Mesenteric fat pad (tissue), 1 donor: Measurements from ENCODE around the gene LRP5. TPM values are rescaled to one million over a fixed set of nuclear protein-coding genes. Genes with fewer than 3 reads are reported as not detected.
"Not testable (repeated sequence)": the region's sequence is repeated elsewhere in the genome, so short reads cannot be mapped to it uniquely, and the experiment has no call there.

ENCODE experiments used
- DNase-seq: peaks from one replicate; pipeline ENCODE4 v3.0.0-alpha.2; 2020; ENCODE audit warnings: low spot score
- total RNA-seq: library from RNA; stranded (reverse); fragmentation: NEBNext Ultra II Directional; extraction: Animal tissue kit (Norgen Biotek cat#: 25700); gene quantifications from one replicate; pipeline ENCODE4 v1.2.1, GENCODE V29; 2021
- donor health status: DM: yes; HTN: yes; CAD: no.

The LRP5 gene
- total RNA-seq, 1 donor from 2014 or later, result 59.9 TPM

- DNase-seq, result no peak
These were observed 102.3 kb downstream of the LRP5 start for GRCh38 chr11:68414496-68415221.

DNA sequence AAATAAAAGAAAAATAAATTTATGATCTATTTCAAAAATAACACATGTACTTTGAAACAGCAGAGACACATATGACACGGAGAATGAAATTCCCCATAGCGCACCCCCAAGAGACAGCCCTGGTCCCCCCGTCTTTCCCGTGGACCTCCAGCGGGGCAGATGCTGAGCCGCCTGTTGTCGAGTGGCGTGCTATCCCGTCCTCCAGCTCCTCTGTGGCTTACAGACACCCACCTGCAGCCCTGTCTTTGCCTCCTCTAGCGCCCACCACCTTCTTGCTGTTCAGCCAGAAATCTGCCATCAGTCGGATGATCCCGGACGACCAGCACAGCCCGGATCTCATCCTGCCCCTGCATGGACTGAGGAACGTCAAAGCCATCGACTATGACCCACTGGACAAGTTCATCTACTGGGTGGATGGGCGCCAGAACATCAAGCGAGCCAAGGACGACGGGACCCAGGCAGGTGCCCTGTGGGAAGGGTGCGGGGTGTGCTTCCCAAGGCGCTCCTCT is 103.7 kb downstream of the LRP5 start:
- no peak for DNase-seq

DNA sequence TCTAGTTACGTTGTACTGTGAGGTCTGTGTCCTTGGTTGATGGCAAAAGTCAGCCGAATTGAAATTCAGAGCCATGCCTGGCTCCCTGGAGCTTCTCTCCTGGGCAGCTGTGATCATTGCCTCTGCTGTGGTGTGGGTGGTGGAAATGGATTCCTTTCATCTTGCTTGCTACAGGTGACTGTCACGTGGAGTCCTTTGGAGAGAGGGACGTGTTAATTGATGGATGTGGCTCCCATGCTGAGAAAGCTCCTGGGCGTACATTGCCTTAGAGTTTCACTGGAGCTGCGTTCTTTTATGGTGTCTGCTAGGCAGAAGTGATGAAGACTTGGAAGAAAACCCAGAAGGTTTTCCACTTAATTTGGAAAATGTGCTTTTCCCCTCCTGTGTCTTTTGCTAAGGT is 106.3 kb downstream of the LRP5 start:
- no peak for DNase-seq

GRCh38 chr11:68420171-68420570 is 107.8 kb downstream of the LRP5 start:
- no peak for DNase-seq

DNA sequence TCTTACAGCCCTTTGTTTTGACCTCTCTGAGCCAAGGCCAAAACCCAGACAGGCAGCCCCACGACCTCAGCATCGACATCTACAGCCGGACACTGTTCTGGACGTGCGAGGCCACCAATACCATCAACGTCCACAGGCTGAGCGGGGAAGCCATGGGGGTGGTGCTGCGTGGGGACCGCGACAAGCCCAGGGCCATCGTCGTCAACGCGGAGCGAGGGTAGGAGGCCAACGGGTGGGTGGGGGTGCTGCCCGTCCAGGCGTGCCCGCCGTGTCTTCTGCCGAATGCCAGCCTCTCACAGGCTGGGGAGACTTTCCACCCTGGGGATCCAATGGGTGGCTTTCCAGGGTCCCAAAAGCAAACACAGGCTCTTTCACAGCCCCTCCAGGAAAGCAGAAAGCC is 111.1 kb downstream of the LRP5 start:
- DNase-seq, result no peak

- DNase-seq, result no peak
These were observed 111.8 kb downstream of the LRP5 start for GRCh38 chr11:68424101-68424632.

- DNase-seq, result no peak
These were observed 112.8 kb downstream of the LRP5 start for GRCh38 chr11:68424981-68425865.

DNA sequence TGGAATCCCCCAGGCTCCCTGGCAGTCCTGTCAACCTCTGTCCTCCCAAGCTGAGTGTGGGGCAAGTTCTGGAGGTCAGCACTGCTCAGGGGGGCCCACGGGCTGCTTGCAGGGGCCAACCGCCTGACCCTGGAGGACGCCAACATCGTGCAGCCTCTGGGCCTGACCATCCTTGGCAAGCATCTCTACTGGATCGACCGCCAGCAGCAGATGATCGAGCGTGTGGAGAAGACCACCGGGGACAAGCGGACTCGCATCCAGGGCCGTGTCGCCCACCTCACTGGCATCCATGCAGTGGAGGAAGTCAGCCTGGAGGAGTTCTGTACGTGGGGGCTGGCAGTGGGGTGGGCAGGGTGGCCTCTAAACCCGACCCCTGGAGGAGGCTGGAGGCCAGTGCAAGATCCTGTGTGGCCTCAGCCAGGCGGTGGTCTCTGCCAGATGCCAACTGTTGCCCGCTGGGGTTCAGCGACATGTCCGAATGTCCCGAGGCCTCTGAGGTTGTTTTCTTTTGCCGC is 113.5 kb downstream of the LRP5 start:
- DNase-seq, result no peak

DNA sequence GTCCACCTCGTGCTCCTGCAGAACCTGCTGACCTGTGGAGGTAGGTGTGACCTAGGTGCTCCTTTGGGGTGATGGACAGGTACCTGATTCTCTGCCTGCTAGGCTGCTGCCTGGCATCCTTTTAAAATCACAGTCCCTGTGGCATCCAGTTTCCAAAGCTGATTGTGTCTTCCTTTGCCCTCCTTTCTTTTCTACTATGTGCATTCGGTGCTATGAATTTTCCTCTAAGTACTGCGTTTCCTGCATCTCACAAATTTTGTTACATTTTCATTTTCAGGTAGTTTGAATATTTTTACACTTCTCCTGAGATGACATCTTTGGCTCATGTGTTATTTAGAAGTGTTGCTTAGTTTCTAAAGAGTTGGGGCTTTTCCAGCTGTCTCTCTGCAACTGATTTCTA is 117.3 kb downstream of the LRP5 start:
- no peak for DNase-seq

DNA sequence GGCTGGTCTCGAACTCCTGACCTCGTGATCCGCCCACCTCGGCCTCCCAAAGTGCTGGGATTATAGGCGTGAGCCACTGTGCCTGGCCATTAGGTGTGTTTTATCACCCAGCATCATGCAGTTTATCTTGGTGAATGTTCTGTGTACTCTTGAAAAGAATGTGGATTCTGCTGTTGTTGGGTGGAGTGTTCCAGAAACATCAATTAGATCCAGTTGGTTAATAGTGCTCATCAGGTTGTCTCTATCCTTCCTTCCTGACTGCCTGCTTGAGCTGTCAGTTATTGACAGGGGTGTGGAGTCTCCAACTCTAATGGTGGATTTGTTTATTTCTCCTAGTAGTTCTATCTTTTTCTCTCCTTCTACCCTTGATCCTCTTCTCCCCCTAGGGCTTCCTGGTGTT is 118.0 kb downstream of the LRP5 start:
- DNase-seq, result no peak

- DNase-seq, result no peak
These were observed 118.4 kb downstream of the LRP5 start for GRCh38 chr11:68430801-68431200.

DNA sequence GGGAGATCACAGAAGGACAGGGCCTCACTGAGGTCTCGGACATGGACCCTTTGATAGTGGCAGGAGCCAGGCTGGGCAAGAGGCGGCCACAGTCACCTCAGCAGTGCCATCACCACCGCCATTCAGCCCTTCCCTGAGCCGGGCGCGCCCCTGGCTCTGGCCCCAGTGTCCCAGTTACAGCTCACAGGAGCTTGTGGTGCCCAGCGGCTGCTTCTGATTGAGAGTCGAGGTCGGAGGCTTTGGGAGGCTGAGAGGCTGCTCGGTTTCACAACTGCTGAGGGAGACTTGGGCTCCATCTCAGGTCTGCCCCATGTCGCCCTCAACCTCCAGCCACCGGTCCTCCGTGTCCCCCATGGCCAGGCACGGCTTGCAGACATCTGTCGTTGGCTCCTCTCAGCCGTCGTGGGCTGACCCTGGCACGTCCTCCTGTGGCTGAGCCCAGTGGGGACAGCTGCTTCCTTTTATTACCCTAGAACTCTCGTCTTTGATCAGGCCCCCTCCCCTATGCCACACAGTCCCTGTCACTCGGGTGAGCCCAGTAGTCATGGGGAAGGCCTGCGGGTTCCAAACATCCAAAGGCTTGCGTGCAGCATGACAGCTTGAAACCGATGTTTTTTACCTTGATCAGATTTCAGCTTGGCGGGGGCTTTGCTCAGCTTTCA is 119.7 kb downstream of the LRP5 start:
- no peak for DNase-seq

DNA sequence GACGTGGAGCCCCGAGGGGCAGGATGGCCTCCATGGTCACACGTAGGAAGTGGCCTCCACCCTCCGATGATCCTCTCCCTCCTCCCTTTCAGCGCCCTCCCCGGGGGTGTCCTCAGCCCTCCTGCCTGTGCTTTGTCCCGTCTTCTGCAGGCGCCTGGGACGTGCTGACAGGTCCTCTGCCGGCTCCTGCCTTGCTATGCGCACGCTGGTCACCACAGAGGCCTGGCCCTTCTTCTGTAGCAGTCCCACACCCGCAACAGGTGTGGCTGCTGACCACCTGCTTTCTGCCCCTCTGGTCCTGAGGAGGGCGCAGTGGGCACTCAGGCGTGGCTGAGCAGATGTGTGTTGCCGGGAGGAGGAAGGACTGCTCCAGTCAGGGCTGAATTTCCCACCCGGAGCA is 120.5 kb downstream of the LRP5 start:
- DNase-seq, result no peak

- DNase-seq, result no peak
These were observed 121.2 kb downstream of the LRP5 start for GRCh38 chr11:68433541-68433940.

DNA sequence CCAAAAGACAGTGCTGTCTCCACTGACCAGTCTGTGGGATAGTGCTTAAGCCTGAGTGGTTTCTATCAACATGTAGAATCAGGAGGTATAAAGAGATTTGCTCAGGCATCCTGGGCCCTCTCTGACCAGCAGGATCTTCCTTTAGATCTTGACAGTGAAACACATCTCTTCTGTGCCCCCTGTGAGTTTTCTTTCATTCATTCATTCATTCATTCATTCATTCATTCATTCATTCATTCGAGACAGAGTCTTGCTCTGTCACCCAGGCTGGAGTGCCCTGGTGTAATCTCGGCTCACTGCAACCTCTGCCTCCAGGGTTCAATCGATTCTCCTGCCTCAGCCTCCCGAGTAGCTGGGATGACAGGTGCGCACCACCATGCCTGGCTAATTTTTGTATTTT is 121.8 kb downstream of the LRP5 start:
- DNase-seq, result not testable (repeated sequence)

DNA sequence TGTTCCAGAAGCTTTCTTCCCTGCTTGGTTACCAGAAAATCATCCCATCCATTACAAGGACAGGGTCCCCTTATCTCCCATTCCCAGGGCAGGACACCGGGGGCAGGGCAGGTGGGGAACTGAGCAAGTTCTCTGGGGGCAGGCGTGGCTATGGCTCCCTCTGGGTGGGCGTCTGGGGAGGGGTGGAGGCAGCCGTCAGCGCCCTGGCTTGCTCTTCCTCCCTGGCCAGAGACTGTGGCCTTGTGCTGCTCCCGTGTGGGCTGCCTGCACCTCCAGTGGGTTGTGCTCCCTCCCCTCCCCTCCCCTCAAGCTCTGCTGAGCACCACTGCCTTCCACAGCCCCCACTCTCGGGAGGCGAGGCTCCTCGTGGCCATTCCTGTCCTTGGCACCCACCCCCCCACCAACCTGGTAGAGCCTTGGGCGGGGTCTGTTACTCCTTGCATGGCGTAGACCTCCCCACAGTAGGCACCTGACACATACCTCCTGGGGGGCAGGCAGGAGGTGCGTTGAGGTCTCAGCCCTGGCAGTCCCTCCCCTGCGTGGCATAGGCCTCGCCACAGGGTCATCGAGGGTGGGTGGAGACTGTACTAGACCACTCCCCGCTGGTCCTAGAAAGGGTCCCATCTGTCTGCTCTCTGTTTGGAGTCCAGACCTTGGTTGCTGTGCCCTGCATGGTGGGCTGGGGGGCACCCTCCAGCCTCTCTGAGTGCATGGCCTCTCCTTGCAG is 123.9 kb downstream of the LRP5 start:
- no peak for DNase-seq

DNA sequence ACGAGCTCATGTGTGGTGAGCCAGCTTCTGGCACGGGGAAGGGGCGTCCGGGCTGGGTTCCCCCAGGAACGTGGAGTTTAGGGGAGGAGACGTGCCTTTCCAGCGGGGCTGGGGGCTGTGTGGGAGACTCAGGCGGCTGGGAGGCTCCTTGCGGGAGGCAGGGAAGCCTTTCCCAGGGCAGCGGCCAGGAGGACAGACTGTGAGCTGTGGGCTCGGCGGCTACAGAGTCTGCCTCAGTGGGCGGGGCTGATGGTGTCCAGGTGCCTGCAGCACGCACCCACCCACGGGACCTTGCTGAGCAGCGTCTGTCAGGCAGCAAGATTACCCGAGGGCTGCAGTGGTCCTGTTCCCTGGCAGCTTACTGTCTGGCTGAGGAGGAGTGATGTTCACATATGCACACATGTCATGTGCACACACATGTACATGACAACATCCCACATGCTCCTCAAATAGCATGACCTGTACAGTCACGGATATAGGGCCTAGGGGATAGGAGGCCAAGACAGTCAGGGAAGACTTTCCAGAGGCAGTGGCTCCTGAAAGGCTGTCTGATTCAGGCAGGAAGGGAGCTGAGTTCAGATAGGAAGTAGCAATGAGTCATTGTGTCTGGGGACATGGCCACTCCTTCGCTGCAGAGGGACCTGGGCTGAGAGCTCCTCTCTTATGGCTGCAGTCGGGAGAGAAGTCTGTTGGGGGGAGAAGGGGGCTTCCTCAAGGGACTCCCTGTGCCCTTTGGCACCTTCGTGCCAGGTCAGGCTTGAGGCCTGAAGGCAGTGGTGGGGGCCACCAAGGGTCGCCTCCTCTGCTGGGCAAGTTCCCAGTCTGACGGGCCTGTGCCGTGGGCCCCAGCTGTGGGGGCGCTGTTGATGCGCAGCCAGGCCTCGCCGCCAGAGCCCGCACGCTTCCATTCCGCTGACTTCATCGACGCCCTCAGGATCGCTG is 124.9 kb downstream of the LRP5 start:
- no peak for DNase-seq

GRCh38 chr11:68437927-68438657 is 125.7 kb downstream of the LRP5 start:
- DNase-seq, result no peak
